Astrocyte of the spinal cord (primary cell): ENCODE results near the gene EHHADH.

Experiments used
- DNase-seq: peaks from one replicate; pipeline ENCODE4 v3.0.0; 2011; ENCODE audit warnings: low read depth, low spot score
- H3K4me3 ChIP-seq: 2 replicates; pipeline ENCODE4 v1.5.1; 2011; ENCODE audit warnings: low read depth, mild to moderate bottlenecking, low read length, moderate library complexity
- in situ Hi-C: cut with HindIII; loops from 2 replicates; pipeline ENCODE4 v1.10.0; 2017; ENCODE audit warnings: low sequenced_read_pairs
- TF ChIP-seq, protein P1 (sequence below): IDR thresholded peaks from 2 replicates; pipeline ENCODE4 v1.5.1; 2012; ENCODE audit warnings: low read depth, mild to moderate bottlenecking, low read length, inconsistent platforms

The EHHADH gene

DNA sequence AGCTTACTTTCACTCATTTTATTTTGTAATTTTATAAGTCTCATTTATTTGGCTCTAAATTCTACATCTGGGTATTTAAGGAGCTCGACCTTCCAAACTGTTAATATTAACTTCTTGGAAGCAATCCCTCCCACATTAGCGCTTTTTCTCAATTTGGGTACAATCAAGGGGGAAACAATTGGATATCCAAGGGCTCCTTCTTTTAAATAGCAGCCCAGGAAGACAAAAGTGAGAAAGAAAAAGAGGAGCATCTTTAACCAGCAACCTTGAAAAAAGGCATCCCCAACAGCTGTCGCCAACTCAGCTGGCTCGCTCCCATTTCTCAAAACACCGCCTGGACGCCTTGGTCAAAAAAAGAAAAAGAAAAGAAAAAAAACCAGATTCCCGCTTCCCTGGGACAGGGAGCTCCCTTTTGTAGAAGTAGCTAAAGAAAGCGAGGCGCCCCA lies 101.9 kb downstream of the EHHADH start:
- no peak for DNase-seq
- H3K4me3 ChIP-seq = peak overlapping the region; percentile 54
- TF ChIP-seq, protein P1, sequence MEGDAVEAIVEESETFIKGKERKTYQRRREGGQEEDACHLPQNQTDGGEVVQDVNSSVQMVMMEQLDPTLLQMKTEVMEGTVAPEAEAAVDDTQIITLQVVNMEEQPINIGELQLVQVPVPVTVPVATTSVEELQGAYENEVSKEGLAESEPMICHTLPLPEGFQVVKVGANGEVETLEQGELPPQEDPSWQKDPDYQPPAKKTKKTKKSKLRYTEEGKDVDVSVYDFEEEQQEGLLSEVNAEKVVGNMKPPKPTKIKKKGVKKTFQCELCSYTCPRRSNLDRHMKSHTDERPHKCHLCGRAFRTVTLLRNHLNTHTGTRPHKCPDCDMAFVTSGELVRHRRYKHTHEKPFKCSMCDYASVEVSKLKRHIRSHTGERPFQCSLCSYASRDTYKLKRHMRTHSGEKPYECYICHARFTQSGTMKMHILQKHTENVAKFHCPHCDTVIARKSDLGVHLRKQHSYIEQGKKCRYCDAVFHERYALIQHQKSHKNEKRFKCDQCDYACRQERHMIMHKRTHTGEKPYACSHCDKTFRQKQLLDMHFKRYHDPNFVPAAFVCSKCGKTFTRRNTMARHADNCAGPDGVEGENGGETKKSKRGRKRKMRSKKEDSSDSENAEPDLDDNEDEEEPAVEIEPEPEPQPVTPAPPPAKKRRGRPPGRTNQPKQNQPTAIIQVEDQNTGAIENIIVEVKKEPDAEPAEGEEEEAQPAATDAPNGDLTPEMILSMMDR = no peak
- in situ Hi-C loops = no loop called here

DNA sequence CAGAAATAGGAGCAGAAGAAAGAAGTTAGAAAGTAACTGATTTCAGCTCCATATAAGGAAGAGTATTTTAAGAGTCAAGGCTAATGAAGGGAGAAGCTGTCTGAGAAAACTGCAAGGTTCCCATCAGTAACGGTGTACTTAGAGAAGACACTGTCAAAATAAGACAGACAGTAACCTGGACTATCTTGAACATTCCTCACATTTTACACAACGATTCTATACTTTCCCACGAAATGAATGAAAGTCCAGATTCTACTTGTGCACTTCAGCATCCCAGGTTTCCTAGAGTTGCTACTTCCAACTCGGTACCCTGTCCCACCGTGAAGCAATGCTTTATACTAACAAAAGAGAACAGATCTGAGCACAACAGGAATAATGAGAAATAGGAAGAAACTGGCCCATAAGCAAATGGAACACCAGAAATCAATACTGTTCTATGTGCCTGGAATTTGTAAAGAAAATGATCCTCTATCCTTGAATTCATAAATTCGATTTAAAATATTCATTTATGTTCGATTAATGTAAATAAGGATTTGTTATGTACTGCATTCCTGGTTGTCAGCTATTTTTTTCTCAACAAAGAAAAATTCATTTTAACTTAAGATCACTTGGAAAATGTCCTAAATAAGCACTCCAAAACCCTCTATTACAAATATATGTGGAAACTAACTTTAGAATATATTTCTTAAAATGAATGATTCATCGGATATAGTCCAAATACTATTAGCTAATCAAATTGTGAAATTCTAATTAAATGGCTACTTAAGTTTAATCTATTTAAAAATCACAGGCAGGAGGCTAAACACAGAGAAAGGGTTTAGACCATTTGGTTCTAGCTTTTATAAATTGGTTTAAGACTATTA lies 102.5 kb downstream of the EHHADH start:
- TF ChIP-seq, protein P1 = no peak
- in situ Hi-C loops = no loop called here
- no peak for DNase-seq
- H3K4me3 ChIP-seq = no peak overlapping the region

DNA sequence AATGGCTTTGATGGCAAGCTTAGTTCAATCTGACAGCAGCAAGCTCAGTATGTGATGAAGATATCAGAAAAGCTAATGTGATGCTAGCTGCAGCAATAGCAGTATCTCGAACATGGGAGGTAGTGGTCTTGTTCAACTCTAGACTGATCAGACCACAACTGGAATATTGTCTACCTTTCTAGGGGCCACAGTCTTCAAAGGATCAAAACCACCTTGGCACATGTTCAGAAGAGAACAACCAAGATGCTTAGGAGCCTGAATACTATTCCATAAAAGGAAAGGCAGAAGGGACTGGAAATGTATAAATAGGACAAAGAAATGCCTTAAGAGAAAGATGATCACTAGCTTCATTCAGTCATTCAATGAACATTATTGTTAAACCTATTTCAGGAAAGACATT lies 103.3 kb downstream of the EHHADH start:
- no peak for DNase-seq
- in situ Hi-C loops = no loop called here
- TF ChIP-seq, protein P1 = no peak
- no peak overlapping the region for H3K4me3 ChIP-seq

DNA sequence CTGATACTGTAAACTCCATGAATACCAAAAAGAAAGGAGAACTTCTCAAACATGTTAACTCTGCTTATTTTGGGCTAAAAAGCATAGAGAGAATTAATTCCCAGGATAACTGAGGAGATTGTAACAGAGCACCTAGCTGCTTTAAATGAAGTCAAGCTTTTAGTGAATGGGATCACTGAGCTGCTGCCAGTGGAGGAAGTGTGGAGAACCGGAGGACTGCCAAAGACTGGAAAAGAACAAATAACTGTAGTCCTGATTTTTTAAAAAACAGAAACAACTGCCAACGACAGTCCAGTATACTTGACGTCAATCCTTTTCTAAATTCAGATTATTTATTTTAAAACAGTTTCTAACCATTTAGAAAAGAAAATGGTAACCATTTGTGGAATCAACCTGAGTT lies 104.3 kb downstream of the EHHADH start:
- no peak for DNase-seq
- in situ Hi-C loops = no loop called here
- no peak overlapping the region for H3K4me3 ChIP-seq
- TF ChIP-seq, protein P1 = no peak

DNA sequence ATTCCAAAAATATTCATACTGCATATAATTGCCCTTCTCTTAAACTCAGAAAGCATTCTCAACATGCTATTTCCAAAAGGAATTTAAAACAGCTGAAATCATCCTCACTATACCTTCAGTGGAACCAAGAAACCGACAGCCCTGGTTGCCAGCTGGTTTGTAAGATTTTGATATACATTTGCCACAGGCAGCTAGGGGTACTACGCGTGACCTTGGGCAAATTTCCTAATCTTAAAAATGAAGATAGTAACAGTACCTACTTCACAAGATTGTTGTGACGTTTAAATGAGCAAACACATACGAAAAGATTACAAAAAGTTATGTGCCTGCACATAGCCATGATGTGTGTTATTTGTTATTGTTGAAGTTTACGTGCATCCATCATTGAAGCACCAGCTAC lies 108.3 kb downstream of the EHHADH start:
- H3K4me3 ChIP-seq = no peak overlapping the region
- TF ChIP-seq, protein P1 = no peak
- DNase-seq = no peak
- in situ Hi-C loops = no loop called here

DNA sequence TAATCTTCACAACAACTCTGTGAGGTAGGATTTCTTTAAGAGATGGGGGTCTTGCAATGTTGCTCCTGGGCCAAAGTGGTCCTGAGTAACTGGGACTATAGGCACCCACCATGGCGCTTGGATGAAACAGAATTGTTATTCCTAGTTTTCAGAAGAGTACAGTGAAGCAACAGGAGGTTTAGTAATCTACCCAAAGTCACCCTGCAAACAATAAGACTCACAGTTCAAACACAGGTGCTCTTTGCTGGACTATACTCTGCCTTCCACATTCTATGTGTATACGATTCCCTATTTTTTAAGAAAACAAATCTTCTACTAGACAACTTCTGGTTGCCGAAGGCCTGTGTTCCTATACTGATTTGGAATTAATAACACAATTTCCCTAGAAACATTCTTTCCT lies 109.1 kb downstream of the EHHADH start:
- in situ Hi-C loops = no loop called here
- no peak for DNase-seq
- TF ChIP-seq, protein P1 = no peak
- no peak overlapping the region for H3K4me3 ChIP-seq
